ENCODE measurements around the gene SLC29A3. TPM values are rescaled to one million over a fixed set of nuclear protein-coding genes. Genes with fewer than 3 reads are reported as not detected.

Gene SLC29A3
- polyA plus RNA-seq, 3 donors, result 2.6 to 4.1 (median 2.9) TPM

DNA sequence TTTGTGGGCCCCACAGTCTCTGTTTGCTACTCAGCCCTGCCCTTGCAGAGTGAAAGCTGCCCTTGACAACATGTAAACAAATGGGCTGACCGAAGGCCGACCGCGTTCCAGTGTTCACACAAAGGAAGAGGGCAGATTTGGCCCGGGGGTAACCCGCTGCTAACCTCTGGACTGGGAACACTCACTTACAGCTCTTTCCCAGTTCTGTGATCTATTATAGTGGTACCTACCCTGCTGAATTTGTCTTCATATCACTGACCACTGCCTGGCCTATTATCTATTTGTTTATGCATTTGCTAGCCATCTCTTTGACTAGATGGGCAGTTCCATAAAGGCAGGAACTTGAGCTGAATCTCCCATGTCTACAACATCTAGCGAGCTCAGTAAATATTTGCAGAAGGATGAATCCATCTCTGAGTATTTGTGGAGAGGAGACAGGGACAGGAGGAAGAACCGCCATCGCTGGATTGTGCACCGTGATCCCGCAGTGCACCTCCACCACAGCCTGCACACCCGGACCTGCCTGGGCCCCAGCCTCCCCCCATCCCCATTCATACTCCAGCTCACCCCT is 15.2 kb downstream of the SLC29A3 start:
- H3K27ac ChIP-seq (ENCODE audit: low read depth, low read length), result no peak overlapping the region
- 59 to 89% (median 88%) methylated on average over 12 of the region's 12 CpGs for WGBS, 3 donors

DNA sequence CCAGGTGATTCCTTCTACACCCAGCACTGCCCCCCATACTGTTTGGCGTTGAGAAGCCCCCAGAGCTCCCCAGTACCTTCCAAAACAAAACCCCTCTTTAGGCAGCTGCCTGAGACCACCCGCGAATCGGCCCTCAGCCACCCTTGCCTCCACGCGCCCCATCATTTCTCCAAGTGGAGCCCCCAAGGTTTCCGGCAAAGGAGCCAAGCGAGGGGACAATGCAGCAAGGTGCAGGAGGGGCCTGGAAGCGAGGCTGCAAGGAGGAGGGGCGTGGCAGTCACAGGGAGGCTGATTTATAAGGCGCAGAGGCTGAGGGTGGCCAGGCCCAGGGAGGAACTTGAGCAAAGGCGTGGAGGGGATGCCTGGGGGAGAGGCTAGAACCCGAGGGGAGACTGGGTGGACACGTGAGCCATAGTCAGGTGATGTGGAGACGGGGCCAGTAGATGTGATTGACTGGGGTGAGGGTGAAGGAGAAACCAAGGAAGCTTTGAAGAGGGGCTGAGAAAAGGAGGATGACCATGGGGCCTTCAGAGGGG is 16.2 kb downstream of the SLC29A3 start:
- no peak overlapping the region for H3K27ac ChIP-seq (ENCODE audit: low read depth, low read length)
- 91 to 95% (median 92%) methylated on average over 15 of the region's 15 CpGs for WGBS, 3 donors

DNA sequence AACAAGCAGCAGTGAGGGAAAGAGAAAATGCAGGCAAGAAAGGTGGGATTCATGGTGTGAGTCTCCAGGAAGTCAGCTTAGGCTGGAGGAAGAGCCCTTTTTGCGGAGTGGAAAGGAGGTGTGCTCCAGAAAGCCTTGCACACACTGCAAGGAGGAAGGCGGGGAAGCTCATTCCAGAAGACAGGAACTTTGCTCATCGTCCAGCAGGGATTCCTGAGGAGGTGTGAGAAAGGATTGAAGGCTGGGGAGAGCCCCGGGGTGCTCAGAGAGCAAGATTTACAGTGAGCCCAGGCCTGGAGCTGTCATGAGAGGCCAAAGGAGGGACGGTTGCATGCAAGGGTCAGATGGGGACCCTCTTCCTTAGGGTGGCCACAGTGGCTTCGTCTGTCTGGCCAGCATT is 17.6 kb downstream of the SLC29A3 start:
- WGBS, 3 donors, result 76 to 84% (median 83%) methylated on average over 5 to 6 of the region's 6 CpGs
- H3K27ac ChIP-seq (ENCODE audit: low read depth, low read length), result no peak overlapping the region

DNA sequence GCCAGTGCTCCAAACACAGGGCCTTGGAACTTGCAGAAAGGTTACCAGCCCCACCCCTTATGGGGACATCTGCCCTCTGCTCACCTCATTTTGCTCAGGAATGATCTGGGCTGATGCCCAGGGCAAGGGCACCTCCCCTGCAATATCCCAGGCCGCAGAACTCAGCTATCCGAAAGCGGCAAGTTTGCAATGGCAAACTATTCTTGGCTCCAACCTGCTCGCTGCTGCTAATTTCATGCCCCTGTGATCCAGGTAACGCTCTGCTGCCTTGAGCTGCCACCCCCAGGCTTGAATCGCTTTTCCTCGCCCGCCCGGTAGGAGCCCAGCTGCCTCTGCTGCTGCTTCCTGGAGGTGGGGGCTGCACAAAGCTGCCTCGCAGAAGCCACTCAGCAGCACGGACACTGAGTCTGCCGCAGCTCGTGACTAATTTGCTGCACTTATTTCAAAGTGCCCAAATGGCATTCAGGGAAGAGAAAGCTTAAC is 18.2 kb downstream of the SLC29A3 start:
- 94 to 96% (median 95%) methylated on average over 13 of the region's 13 CpGs for WGBS, 3 donors
- H3K27ac ChIP-seq (ENCODE audit: low read depth, low read length), result no peak overlapping the region

DNA sequence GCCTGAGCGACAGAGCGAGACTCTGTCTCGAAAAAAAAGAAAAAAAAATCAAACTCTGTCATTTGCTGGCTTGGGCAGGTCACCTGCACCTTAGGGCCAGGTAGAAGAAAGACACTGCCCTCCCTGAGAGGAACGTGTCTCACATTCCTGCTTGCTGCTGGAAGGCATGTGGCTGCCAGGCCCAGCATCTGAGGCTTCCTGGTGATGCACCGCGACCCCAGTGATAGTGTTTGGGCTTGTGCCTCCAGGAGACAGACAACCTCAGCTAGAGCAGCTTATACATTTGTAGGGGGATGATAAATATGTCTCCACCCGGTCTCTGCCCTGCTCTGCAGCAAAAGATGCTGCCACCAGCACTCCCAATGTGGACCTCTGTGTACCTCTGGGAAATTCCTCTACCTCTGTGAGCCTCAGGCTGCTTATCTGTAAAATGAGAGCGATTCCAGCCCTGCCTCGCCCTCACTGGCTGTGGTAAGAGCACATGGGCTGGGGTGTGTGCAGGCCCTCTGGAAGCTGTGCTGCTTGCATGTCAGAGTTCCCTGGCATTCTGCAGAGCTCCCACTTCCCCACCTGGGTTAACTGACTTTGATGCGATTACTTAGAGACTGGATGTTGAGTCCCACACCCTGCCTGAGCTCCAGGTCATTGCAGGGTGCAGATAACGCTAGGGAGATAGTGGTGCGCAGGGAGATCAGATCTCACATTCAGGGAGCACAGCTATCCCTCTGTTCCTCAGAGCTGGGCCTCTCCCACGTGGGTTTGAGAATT is 19.9 kb downstream of the SLC29A3 start:
- WGBS, 3 donors, result 84 to 91% (median 88%) methylated on average over 13 of the region's 13 CpGs

DNA sequence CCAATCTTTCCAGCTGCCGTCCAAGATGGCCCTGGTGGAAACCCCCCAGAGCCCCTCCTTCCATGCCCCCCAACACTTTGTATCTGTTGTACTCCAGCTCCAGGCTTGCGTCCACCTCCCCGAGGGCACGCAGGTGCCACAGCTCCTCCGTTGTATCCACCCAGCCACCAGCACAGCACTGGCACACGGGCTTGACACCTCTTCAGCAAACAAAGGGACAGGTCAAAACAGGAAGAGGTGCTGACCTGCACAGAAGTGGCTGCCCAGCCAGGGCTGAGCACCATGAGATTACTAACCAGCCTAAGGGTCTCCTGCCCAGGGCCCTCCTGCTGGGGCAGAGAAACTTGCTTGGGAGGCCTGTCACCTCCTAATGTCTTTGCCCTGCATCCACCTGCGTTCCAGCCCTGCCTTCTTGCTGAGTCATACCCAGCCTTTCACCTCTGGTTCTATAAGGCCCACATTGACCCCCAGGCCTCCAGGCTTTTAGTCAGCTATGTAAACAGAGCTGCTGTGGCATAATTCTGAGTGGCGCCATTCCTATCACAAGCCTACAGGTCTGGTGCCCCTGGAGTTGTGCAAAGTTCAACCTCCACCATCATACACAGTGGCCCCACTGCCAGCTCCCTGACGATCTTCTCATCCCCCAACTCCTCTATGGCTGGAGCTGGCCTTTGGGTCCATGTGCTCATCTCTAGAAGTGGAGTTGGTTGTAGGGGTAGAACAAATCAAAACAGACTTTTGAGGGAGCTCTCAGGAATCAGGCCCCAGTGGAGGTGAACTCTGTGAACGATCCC is 20.9 kb downstream of the SLC29A3 start:
- no peak overlapping the region for H3K27ac ChIP-seq (ENCODE audit: low read depth, low read length)
- 87 to 97% (median 93%) methylated on average over 10 of the region's 10 CpGs for WGBS, 3 donors

More for the DNA sequence above, 19.9 kb downstream of the SLC29A3 start:
- H3K27ac ChIP-seq (ENCODE audit: low read depth, low read length), result no peak overlapping the region

DNA sequence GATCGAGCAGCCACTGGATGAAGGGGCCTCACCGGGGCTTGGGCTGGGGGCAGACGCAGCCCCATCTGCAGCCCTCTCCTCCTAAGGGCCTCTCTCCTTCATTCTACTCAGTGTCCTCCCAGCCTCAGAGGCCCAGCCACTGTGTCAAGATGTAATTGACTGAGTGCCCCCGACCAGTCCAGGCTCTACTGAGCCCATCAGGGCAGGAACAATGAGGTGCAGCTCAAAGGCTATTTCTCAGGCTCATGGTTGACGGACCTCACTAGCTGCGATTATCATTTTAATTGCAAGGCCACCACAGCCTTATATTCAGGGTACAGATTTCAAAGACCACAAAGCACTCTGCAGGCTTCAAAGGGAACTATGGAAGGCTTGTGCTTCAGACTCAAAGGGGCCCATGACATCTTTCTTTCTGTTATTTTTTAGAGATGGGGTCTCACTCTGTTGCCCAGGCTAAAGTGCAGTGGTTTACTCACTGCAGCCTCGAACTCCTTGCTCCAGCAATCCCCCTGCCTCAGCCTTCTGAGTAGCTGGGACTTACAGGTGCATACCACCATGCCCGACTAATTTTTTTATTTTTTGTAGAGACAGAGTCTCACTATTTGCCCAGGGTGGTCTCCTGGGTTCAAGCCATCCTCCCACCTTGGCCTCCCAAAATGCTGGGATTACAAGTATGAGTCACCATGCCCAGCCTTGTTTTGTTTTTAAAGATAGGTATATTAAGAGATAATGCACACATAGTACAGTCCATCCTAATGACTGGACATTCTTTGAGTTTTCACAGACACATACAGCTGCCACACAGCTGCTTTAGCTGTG is 23.7 kb downstream of the SLC29A3 start:
- H3K27ac ChIP-seq (ENCODE audit: low read depth, low read length), result no peak overlapping the region

DNA sequence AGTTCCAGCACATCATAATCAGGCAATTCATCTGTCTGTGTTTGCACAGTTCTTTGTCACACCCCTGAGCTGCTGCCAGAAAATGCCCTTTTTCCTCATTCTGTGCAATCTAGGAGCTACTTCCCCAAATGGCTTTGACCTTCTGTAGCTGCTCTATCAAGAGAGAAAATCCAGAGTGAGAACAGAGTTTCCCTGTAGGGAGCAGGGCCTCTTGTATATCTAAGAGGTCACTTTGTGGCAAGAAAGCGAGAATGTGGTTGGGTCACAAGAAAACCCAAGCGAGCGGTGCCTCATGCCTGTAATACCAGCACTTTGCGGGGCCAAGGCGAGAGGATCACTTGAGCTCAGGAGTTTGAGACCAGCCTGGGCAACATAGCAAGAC is 24.3 kb downstream of the SLC29A3 start:
- 81 to 89% (median 83%) methylated on average over 5 of the region's 5 CpGs for WGBS, 3 donors
- H3K27ac ChIP-seq (ENCODE audit: low read depth, low read length), result no peak overlapping the region

More for the DNA sequence above, 23.7 kb downstream of the SLC29A3 start:
- WGBS, 3 donors, result 91 to 95% (median 94%) methylated on average over 8 of the region's 8 CpGs

DNA sequence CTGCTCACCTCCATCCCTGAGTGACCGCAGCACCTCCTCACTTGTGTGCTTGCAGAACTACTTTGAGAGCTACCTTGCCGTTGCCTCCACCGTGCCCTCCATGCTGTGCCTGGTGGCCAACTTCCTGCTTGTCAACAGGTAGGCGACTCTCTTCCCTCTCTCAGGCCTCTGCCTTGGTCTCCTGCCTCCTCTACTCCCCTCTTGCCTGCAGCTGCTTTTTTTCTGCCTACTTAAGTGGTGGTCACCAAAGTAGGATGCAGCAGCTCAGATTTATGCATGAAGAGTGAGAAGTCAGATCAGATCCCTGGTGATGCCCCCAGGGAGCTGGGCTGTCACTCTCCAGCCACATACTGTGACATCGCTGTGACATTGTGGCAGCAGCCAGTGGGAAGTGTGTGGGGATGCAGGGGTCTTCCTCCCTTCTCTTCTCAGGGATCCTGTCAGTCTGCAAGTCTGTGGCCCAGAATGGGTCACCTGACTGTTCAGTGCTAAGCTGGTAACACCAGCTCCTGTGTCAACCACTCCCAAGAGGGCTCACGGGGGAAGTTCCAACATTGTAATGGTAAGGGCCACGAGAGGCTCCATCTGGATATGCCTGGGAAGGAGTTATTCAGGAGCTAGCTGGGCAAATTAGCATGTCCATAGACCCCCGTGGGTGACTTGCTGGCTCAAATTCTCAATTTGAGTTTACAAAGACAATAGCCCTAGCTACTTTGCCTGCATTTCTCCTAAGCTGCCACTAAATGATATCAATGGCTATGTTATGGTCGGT is 25.3 kb downstream of the SLC29A3 start:
- no peak overlapping the region for H3K27ac ChIP-seq (ENCODE audit: low read depth, low read length)
- WGBS, 3 donors, result 90 to 94% (median 90%) methylated on average over 9 of the region's 9 CpGs

DNA sequence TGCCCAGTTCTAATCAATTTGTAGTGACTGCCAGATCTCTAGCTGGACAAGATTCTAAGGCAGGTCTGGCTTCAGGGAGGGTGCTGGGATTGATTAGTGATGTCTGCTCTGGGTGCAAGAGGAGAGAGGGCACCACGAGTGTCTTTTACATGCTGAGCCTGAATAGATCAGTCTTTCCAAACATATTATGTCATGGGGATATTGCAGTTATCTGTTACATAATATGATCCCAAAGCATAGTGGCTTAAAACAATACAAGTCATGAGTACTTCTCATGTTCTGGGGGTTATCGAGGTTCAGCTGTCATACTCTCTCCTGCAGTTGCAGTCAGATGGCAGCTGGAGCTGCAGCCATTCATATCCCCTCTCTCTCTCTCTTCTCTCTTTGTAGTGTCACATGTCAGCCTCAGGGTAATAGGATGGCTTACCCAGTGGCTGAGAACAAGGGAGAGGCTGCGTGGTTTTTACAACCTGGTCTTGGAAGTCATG is 26.0 kb downstream of the SLC29A3 start:
- no peak overlapping the region for H3K27ac ChIP-seq (ENCODE audit: low read depth, low read length)
- 61 to 80% (median 67%) methylated on average over 3 of the region's 3 CpGs for WGBS, 3 donors

DNA sequence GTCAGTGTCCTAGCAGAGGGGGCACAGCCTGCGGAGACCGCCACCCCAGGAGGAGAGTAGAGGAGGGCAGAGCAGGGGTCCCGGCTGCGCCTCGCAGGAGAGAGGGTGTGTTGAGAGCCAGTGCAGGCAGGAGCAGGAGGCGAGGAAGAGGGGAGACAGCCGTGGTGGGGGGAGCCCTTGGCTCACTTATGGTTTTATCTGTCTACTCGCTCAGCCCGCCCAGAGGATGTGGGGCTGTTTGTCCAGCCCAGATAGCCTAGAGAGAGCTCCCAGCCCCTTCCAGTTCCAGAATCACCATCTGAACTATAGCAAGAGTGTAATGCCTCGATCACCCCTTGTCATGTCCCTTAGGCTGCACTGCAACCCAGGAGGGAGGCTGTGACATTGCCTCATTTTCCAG is 26.6 kb downstream of the SLC29A3 start:
- H3K27ac ChIP-seq (ENCODE audit: low read depth, low read length), result no peak overlapping the region
- WGBS, 3 donors, result 77 to 87% (median 85%) methylated on average over 10 of the region's 10 CpGs

DNA sequence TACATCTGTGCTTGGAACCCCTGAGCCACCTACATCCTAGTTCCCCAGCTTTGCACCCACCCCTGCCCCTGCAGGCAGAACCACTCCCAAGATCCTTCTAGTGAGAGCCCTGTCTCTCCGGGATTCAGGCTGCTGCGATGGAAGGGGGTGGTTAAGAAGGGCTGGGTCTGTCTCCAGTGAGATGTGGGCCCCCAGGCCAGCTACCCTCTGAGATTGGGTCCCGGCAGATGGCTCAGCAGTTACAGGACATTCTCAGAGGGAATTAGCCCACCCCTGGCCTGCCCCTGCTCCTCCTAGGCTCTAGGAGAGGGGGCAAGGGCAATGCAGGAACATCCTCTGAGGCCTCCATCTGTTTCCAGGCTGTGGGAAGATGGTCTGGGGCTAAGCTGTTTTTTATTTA is 27.7 kb downstream of the SLC29A3 start:
- WGBS, 3 donors, result 58 to 83% (median 59%) methylated on average over 3 of the region's 3 CpGs
- no peak overlapping the region for H3K27ac ChIP-seq (ENCODE audit: low read depth, low read length)

DNA sequence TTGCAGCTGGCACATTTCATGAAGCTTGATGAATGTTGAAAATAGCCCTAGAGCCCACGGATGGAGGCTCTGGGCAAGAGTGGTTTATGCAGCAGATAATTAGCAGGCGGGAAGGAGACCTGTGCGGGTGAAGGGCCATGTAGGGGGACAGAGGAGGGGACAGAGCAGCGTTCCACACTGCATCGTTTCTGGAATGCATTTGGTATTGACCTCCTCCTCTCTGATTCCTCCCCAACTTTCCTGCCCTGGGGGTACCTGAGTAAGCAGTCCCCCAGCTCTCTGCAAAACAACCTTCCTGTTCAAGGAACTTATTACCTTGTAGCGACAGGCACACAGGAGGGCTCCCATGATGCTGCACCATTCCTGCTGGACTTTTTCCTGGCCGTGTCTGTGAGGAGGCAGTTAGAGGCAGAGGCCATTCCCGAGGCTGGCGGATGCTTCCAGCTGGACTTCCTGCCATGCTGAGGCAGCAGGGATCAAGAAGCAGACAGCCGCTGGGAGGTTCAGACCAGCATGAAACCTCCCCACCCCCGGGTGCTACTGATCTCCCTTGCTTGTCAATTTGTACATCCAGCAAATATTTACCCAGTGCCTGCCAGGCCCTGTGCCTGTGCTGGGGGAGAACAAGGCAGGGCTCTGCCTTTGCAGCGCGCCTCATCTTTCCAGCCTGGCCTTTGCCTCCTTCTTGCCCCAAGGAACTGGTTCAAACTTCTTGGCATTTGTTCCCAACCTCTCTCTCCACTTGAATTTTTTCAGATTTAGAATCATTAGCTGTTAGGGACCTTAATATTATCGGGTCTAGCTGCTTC is 28.7 kb downstream of the SLC29A3 start:
- no peak overlapping the region for H3K27ac ChIP-seq (ENCODE audit: low read depth, low read length)
- WGBS, 3 donors, result 78 to 86% (median 79%) methylated on average over 14 of the region's 14 CpGs

DNA sequence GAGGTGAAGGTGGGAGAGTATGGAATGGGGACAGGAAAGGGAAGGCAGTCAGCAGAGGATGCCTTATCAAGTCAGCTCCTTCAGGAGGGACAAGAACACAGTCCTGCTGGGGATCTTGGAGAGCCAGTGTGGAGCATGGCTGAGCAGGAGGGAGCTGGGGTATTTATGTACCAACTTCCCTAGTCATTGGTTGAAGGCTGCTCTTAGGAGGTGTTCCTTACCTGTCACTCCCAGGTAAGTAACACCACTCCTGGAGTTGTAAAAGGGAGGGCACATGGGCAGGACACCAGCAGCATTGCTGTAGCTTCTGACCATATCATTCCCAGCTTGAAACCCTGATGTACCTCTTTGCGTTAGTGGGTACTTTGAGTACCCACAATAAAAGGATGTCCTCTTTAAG is 29.8 kb downstream of the SLC29A3 start:
- H3K27ac ChIP-seq (ENCODE audit: low read depth, low read length), result no peak overlapping the region
- WGBS, 3 donors, result 96 to 100% (median 100%) methylated on average over 1 of the region's 1 CpG

DNA sequence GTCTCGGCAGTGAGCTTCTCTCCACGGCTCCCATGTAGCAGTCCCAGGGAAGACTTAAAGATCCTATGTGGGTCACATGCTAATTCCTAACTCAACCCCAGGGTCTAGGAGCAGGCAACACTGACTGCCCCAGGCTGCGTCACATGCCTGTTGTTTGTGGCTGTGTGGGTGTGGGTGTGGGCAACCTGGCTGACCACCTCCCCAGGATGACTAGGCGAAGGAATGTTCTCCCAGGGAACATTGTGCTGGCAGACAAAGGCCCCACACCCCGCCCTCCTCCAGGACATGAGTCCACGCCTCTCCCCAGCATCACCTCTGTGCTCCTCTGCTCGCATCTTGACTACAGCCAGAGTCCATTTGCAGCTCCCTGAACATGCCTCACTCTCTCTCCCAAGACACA is 30.3 kb downstream of the SLC29A3 start:
- WGBS, 3 donors, result 93 to 100% (median 96%) methylated on average over 7 of the region's 7 CpGs
- H3K27ac ChIP-seq (ENCODE audit: low read depth, low read length), result no peak overlapping the region

DNA sequence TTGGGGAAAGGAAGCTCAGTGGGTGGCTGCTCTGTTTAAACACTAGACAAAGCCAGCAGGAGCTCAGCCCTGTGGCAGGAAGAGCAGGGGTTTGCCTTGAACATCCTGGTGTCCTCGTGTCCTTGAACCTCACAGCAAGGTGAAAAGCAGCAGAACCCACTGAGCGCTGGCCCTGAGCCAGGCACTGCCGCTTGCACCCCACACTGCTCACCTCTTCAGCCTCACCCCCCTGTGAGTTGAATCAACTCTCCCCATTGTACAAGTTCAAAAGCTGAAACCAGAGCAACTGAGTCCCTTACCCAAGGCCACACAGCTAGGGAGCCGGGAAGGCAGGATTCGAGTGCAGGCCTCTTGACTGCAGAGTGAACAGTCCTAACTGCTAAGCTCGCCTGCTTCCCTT is 32.0 kb downstream of the SLC29A3 start:
- H3K27ac ChIP-seq (ENCODE audit: low read depth, low read length), result no peak overlapping the region
- 88 to 96% (median 94%) methylated on average over 6 of the region's 6 CpGs for WGBS, 3 donors

Measured in adipose tissue (tissue), 3 donors.